Hematopoietic multipotent progenitor cell treated with erythropoietin and hydrocortisone succinate and interleukin-3 and kit ligand, for 6 days (in vitro differentiated cells): ENCODE data around the gene CCKAR.

Experiments used
- DNase-seq: peaks from one replicate; pipeline ENCODE4 v3.0.0-alpha.2; 2015

Gene CCKAR

DNA sequence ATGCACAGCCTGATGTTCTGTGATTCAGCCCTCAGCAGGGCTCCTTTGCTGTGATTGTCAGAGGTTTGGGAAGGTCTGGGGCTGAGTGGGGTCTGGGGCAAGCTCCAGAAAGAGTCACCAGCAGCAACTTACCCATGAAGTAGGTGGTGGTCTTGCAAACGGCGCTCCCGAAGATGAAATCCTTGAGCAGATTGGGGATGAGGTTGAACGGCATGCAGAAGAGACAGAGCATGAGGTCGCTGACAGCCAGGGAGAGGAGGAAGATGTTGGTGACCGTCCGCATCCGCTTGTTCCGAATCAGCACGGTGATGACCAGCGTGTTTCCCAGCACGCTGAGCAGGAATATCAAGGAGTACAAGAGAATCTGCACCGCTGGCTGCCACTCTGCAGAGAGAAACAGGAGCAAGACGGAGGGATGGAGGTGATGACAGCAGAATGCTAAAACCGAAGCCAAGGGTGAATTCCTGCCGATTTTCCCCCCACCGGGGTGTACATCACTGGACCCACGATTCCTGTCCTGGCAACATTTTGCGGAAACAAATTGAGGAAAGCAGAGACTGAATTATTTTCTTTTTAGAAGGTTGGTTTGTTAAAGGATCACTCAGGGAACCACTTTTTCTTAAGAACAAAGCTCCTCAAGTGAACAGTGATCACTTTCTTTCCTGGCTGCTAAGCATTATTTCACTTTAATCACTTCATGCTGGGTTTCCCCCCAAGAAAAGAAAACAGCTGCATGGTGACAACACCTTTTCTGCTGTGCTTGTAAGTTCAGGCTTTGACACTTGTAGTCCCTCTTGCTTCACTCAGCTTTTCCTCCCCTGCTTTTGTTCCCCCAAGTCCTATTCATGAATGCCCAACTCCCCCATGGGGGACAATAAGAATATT is 941 bp downstream of the CCKAR start:
- DNase-seq = no peak

DNA sequence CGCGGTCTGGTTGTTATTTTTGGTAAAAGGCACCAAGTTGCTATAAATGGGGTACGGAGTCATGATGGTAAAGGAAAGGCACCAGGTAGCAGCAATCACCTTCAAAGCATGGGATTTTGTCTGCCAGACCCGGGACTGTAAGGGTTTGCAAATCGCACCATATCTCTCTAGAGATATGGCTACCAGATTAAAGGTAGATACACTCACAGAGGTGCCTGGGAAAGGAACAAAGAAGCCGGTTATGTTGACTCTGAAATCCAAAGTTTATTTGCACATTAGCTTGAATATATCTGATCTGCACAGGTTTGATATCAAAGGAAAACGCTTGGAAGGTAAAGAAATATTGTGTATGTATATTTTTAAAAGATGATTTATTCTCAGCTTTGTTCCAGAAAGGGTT is 4.6 kb downstream of the CCKAR start:
- no peak for DNase-seq

DNA sequence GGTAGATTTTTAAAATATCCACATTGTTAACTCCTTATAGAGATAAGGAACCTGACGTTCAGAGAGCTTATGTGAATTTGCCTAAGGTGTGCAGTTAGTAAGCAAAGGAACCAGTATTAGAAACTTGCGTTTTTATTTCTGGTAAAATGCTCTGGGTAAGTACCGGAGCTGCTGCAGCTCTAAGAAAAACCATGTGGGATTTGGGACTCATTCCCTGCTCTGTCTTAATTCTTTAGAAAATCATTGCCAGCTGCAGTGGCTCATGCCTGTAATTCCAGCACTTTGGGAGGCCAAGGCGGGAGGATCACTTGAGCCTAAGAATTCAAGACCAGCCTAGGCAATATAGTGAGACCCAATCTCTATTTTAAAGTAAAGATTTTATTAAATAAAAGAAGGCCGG is 5.8 kb downstream of the CCKAR start:
- DNase-seq = no peak

DNA sequence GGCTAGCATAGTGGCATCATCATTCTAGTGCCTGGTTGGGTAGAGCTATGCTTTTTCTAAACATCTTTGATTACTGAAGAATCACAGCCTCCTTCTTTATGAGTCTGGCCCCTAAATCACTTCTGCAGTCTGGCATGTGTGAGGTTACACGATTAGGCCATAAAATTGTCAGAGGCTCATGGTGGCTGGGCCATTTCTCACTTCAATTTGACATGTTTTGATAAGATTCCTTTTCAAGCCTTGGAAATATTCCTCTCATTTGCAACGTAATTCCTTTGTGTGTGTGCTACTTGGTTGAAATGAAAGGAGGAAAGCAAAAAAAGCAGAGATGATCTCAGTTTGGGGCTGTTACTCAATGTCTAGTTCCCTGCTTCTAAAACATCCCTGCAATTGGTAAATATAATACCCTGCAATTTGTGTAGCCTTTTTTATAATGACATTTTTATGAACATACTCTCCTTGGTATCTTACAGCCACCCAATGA is 6.2 kb downstream of the CCKAR start:
- DNase-seq = no peak

DNA sequence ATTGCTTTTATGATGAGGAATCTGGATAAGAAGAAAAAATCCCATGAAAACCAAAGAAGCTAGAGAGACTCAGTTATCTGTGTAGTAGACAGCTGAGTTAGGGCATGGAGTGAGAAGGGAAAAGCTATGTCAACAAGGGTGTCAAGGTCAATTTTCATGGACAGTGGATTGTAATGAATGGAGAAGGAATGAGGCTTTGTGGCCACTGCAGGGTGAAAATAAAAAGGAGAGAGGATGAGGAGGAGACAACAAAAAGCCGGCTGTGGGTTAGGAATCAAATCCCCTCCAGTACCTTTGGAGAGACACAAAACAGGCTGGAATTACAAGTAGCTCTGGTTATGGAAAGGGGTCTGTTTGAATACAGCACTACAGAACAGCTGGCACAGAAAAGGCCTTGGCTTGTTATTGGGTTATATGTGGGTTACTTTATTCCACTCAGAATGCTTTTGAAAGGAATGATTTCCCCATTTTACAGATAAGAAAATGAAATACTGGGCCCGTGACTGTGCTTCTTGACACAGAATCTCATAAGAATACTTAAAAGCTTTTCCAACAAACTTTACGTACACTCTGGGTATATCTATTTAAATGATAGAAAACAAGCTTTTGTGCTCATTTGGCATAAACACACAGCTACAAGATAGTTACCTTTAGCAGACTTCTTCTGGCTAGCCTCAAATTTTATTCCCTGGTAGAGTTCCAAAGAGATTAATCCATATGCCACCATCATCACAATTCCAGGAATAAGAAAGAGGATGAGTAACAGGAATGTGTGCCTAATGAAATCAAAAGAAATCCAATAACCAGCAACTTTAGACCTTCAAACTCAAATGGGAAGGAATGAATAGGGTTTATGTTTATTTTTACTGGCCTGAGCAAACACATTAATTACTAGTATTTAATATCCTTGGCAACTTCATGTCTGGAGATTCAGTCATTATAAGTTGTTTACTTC is 7.5 kb downstream of the CCKAR start:
- DNase-seq = no peak

DNA sequence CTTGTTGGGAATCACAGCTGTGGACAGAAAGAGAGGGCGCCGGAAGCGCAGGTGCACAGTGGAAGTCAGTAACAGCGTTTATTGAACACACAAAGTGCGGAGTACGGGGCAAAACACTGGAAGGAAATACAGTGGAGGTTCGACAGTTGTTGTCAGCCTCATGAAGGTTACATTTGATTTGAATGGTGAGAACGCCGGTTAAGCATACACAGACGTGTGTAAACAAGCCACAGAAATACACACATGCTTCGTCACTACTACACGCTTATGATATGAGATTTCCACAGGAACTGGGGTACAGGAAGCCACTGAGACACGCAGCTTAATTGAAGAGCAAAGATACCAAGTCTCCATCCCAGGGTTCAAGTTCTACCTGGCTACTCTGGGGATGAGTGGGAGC is 12.0 kb downstream of the CCKAR start:
- no peak for DNase-seq

DNA sequence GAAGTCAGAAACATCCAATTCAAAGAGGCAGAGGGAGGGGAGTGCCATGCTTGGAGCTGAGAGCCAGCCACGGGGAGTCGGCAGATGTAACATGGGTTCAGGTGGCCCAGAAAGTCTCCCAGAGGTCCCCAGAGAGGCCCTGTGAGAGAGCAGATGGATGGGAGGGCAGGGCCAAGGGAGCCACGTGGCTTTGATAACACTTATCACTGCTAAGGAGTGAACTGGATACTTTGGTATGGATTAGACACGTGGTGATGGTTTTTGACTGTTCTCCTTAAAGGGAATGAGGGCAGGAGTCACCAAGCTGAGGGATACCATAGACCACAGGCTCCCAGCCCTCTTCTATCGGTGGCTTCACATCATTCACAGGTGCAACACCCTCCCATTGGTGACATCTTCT is 13.7 kb downstream of the CCKAR start:
- no peak for DNase-seq

DNA sequence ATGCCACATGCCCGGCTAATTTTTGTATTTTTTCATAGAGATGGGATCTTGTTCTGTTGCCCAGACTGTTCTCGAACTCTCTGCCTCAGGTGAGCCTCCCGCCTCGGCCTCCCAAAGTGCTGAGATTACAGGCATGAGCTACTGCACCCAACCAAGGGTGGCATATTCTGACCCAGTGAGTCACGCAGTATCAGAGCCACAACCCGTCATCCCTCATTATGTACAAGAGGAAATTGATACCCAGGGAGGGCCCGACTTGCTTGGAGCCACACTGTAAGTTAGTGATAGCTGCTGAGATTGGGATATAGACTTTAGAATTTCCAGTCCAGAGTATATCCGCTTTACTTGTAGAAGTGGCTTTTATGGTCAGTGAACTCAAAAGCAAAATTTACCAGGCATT is 14.6 kb downstream of the CCKAR start:
- no peak for DNase-seq

DNA sequence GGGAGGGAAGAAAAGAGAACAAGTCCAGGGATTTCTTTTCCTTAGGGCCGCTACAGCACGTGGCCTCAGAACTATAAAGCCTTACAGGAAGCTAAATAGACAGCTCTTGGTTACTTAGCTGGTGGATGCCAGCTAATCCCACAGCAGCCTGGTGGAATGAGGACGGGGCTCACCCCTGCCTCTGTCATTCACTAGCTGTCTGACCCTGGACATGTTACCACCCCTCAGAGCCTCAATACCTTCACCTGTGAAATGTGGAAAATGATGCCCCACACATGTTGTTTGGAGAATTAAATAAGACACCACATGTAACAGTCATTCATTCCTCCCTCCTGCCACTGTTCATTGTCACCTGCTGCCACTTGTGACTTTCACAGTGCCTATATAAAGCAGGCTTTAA is 15.7 kb downstream of the CCKAR start:
- DNase-seq = no peak

DNA sequence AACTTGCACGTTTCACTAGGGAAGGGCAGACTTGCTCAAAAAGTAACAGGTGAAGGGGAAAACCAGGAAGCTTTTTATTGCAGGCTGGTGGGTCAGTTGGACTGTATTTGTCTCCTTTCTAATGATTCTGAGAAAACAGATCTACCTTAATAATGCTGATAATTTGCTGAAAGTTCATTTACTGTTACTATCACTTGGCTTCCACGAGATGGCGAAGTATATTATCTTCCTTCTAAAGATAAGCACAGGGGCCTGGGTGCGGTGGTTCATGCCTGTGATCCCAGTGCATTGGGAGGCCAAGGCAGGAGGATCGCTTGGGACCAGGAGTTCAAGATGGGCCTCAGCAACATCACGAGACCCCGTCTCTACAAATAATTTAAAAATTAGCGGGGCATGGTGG is 16.4 kb downstream of the CCKAR start:
- no peak for DNase-seq

DNA sequence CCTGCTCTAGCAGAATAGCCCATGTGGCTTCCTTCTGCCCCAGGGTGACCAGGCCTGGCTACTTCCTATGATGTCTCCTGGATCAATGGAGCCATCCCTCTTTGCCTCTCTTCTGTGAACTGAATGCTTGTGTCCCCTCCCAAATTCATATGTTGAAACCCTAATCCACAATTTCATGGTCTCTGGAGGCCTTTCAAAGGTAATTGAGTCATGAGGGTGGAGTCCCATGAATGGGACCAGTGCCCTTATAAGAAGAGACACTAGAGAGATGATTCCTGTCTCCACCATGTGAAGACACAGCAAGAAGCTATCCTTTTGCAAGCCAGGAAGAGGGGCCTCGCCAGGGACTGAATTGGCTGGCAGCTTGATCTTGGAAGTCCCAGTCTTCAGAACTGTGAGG is 18.4 kb downstream of the CCKAR start:
- no peak for DNase-seq

DNA sequence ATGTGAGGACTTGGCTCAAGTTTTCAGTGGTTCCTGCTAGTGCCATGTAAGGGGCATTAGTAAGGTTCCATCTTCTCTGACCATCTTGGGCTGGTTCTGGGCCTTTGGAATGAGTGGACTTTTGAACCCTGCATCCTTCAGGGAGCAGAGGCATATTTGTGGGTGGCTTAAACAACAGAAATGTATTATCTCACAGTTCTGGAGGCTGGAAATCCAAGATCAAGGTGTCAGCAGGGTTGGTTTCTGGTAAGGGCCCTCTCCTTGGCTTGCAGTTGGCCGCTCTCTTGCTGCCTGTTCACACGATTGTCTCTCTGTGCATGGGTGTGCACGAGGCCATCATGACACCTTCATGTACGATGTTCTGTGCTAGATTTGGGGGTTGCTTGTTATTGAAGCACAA is 21.3 kb downstream of the CCKAR start:
- DNase-seq = no peak

DNA sequence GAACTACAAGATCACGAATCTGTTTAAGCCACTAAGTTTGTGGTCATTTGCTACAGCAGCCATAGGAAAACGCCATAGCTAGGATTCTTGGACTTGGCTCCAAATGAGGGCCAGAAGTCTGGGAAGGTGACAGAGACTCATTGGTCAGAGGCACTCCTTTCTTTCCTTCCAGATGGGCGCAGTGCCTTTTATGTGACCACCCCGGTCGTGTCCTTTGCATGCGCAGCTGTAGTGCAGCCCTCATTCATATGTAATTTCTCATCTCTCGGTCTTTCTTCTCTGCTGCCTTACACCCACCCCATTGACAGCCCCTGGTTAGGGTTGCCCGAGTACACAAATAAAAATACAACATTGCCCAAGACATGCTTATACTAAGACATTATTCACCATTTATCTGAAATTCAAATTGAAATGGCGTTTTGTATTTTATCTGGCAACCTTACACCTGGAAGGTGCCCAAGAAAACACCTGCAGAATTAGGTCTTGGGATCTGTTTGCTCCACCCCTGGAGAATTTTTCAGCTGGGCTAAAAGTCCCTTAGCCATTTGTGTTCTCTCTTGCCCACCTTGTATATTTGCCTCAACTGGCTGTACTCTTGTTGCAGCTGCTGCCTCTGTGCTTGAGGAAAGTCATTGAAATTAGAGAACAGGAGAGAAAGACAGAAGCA is 21.9 kb downstream of the CCKAR start:
- no peak for DNase-seq

DNA sequence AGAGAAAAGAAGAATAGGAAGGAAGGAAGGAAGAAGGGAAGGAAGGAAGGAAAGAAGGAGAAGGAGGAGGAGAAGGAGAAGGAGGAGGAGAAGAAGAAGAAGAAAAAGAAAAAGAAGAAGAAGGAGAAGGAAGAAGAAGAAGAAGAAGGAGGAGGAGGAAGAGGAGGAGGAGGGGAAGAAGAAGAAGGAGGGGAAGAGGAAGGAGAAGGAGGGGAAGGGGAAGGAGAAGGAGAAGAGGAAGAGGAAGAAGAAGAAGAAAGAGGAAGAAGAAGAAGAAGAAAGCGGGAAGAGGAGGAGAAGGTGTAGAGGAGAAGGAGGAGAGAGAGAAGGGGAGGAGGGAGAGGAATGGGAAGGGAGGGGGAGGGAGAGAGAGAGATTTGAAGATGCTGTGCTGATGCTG is 22.6 kb downstream of the CCKAR start:
- DNase-seq = no peak

DNA sequence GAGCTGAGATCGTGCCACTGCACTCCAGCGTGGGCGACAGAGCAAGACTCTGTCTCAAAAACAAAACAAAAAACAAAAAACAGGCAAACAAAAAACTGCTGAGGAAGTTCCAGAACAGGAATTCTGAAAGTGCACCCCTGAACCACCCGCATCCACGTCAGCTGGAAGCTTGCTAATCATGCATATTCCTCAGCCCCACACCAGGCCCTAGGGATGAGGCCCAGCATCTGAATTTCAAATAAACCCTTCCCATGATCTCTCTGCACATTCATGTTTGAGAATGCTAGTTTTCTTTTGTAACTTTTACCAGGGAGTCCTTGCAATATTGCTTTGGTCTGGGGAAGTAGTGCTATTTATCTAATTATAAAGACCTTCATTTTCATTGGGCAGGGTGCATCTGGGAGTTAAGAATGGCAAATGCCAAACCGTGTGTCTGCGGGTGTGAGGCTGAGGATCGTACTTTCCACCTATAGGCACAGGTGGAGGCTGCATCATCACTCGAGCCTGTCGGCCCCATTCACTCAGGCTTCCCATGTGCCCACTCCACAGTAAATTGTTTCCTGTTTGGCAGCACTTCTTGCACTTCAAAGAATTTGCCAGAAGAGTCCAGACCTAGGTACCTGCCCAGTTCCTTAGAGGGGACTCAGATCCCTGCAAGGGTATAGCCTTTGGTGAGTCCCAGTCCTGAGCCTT is 23.6 kb downstream of the CCKAR start:
- no peak for DNase-seq

DNA sequence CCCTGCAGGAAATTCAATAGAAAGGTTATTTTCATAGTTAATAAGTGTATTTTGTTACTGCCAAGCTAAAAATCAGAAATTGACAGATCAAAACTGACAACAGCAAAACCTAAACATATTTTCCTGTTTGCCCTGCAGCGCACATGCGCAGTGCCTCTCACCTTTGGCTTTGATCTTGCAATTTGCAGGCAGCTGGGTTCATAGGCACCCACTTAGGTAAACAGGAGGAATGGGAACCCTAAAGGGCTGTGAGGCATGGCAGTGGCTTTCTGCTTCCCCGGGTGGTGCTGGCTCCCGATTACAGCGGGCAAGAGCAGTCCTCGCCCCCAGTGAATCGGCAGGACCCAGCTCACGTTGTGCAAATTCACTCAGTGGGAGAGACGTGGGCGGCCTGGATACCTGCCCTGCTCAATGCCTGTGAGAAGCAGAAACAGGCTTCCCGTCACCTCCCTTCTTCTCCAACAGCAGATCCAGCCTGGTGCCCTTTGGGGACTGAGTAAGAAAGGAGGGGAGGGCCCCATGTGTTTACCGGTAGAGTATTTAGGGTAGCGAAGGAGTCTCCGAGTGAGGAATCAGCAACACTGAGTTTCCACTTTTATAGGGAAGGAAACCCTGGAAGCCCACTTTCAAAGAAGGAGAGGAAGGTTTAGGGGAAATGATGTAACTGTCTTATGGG is 25.7 kb downstream of the CCKAR start:
- no peak for DNase-seq

DNA sequence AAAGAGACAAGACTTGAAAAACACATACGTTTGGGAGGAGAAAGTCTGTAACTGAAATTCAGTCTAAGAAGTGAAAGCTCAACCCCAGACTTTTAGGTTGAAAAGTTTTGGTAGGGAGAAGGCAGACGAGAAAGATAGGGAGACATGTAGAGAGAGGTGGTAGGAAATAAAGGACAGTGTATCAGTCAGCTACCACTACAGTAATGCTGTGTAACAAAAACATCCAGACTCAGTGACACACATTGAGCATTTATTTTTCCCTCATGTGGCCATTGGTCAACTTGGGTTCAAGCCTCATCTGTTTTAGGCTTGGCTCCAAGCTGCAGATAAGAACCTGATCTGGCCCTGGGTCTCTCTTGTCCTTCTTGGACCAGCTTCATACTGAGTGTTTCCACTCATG is 26.9 kb downstream of the CCKAR start:
- no peak for DNase-seq

DNA sequence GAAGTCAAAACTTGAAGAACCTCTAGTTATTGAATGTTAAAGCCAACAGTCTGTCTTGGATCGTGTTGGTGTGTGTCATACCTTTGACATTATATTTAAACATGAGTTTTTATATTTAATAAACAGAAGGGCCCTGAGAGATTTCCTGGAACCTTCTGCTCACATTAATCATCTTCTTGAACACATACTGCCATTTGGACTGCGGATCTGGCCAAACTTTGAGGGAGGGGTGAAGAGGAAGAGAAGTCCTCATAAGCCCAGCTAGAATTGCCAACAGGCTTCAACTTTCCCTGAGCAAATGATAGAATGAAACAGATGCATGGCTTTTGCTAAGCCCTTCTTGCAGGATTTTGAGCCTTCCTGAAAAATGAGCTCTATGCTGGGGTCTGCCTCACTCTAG is 27.4 kb downstream of the CCKAR start:
- DNase-seq = no peak

DNA sequence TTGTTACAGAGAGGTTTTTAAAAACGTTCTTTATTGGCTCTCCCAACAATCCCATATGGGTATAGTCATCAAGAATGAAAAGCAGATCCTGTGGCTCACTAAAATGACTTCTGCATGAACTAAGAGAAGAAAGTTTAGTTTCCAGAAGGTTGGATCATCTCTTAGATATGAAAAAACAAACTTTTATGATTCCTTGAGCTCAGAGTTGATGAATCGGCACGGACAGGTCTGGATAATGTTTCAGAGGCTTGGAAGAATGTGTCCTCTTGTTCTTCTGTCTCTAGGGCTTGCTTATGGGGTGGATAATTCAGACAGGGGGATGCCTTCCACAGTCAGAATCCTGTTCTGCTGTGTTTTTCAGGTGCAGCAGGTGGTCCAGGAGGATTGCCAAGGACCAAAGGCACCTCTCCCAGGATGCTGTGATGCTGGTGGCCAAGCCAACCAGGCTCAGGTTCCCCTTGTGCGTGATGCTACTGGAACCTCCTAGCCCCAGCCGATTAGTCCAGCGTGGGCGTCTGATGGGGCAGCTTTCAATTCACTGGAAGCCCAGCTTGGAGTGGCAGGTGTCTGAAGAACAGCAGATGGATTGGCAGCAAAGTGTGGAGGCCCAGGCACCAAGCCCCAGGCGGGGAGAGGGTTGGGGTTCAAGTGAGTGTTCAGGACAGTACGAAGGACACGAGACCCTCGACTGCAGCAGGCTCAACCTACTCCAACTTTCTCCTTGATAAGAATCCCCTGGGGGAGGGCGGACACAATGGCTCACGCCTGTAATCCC is 30.3 kb downstream of the CCKAR start:
- no peak for DNase-seq

DNA sequence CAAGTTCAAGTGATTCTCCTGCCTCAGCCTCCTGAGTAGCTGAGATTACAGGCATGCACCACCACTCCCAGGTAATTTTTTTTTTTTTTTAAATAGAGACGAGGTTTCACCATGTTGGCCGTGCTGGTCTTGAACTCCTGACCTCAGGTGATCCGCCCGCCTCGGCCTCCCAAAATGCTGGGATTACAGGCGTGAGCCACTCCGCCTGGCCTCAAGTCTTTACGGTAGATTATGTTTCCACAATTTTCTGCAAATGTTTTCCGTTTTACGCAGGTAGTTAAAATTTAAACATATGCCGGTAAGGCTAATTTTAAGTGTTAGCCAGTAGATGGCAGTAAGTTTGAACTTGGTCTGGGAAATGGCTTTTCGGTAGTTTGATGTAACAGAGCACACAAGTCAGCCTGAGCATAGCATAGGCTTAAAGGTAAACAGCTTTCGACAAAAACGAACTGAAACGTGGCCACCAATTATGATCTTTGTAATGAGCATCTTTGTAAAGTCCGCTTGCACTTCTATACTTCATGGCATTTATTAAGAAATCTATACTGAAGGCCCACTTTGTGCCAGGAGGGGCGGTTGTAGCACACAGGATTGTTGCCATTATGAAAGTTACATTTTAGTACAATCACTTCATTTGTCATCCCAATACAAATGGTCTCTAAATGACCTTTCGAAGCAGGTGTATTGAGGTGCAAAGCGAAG is 31.1 kb downstream of the CCKAR start:
- peak; percentile 76 for DNase-seq

DNA sequence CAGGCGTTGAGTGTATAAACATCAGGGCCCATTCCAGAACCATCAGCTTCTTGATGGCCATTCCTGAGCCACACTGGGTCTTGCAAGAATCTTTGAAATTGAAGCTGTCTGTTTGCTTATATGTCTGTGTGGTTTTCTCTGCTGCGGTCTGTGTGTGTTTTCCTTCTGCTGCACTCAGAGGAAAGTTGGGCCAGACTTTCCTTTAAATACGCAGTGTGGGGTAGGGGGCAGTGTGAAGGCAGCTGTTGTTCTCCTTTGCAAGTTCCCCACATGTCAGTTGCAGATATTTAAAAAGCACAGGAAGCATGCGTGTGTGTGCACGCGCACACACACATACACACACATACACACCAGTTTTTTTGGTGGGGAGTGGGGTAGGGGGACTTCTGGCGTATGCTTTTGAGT is 32.1 kb downstream of the CCKAR start:
- peak; percentile 54 for DNase-seq
